Ishikawa (cell line): ENCODE measurements around the gene POC1B.

ENCODE experiments used
- CEBPB ChIP-seq: IDR thresholded peaks from 2 replicates; pipeline ENCODE4 v1.6.1; 2012
- CREB1 ChIP-seq: IDR thresholded peaks from 2 replicates; pipeline ENCODE4 v1.6.1; 2012; ENCODE audit warnings: low read depth
- EGR1 ChIP-seq: IDR thresholded peaks from 2 replicates; pipeline ENCODE4 v1.6.1; 2012
- EP300 ChIP-seq: IDR thresholded peaks from 2 replicates; pipeline ENCODE4 v1.6.1; 2012; ENCODE audit warnings: borderline replicate concordance
- FOXM1 ChIP-seq: IDR thresholded peaks from 2 replicates; pipeline ENCODE4 v1.6.1; 2012; ENCODE audit warnings: low read depth, borderline replicate concordance
- NFIC ChIP-seq: IDR thresholded peaks from 2 replicates; pipeline ENCODE4 v1.6.1; 2012
- RAD21 ChIP-seq: IDR thresholded peaks from 2 replicates; pipeline ENCODE4 v1.6.1; 2012; ENCODE audit warnings: low read depth
- TAF1 ChIP-seq: IDR thresholded peaks from 2 replicates; pipeline ENCODE4 v1.6.1; 2012; ENCODE audit warnings: low read depth, mild to moderate bottlenecking
- TCF12 ChIP-seq: IDR thresholded peaks from 2 replicates; pipeline ENCODE4 v1.6.1; 2012; ENCODE audit warnings: low read depth
- TEAD4 ChIP-seq: IDR thresholded peaks from 2 replicates; pipeline ENCODE4 v1.6.1; 2012
- USF1 ChIP-seq: IDR thresholded peaks from 2 replicates; pipeline ENCODE4 v1.6.1; 2012
- YY1 ChIP-seq: IDR thresholded peaks from 2 replicates; pipeline ENCODE4 v1.6.1; 2012; ENCODE audit warnings: low read depth
- ZBTB7A ChIP-seq: IDR thresholded peaks from 2 replicates; pipeline ENCODE4 v1.6.1; 2012; ENCODE audit warnings: low read depth
- TF ChIP-seq, protein P1 (sequence below): IDR thresholded peaks from 2 replicates; pipeline ENCODE4 v1.6.1; 2012
- TF ChIP-seq, protein P2 (sequence below): IDR thresholded peaks from 2 replicates; pipeline ENCODE4 v1.6.1; 2012; ENCODE audit warnings: low read depth, mild to moderate bottlenecking

Gene POC1B

GRCh38 chr12:89386138-89386537 is 139.7 kb downstream of the POC1B start:
- TF ChIP-seq, protein P1, sequence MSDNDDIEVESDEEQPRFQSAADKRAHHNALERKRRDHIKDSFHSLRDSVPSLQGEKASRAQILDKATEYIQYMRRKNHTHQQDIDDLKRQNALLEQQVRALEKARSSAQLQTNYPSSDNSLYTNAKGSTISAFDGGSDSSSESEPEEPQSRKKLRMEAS = no peak
- TF ChIP-seq, protein P2, sequence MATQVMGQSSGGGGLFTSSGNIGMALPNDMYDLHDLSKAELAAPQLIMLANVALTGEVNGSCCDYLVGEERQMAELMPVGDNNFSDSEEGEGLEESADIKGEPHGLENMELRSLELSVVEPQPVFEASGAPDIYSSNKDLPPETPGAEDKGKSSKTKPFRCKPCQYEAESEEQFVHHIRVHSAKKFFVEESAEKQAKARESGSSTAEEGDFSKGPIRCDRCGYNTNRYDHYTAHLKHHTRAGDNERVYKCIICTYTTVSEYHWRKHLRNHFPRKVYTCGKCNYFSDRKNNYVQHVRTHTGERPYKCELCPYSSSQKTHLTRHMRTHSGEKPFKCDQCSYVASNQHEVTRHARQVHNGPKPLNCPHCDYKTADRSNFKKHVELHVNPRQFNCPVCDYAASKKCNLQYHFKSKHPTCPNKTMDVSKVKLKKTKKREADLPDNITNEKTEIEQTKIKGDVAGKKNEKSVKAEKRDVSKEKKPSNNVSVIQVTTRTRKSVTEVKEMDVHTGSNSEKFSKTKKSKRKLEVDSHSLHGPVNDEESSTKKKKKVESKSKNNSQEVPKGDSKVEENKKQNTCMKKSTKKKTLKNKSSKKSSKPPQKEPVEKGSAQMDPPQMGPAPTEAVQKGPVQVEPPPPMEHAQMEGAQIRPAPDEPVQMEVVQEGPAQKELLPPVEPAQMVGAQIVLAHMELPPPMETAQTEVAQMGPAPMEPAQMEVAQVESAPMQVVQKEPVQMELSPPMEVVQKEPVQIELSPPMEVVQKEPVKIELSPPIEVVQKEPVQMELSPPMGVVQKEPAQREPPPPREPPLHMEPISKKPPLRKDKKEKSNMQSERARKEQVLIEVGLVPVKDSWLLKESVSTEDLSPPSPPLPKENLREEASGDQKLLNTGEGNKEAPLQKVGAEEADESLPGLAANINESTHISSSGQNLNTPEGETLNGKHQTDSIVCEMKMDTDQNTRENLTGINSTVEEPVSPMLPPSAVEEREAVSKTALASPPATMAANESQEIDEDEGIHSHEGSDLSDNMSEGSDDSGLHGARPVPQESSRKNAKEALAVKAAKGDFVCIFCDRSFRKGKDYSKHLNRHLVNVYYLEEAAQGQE = no peak
- no peak for TF ChIP-seq EGR1
- TF ChIP-seq FOXM1 = no peak
- TF ChIP-seq ZBTB7A = no peak
- TF ChIP-seq CREB1 = no peak
- TF ChIP-seq TEAD4 = no peak
- TF ChIP-seq RAD21 = no peak
- no peak for TF ChIP-seq CEBPB
- no peak for TF ChIP-seq TCF12
- no peak for TF ChIP-seq USF1
- no peak for TF ChIP-seq NFIC
- no peak for TF ChIP-seq TAF1
- no peak for TF ChIP-seq YY1
- no peak for TF ChIP-seq EP300

GRCh38 chr12:89384807-89385206 is 141.0 kb downstream of the POC1B start:
- TF ChIP-seq FOXM1 (no peak), CREB1 (no peak), TEAD4 (no peak), EP300 (no peak), ZBTB7A (no peak), NFIC (no peak), USF1 (no peak), TCF12 (no peak), CEBPB (no peak), EGR1 (no peak), YY1 (no peak), RAD21 (no peak)
- TF ChIP-seq, protein P2 = no peak

GRCh38 chr12:89384050-89384758 is 141.6 kb downstream of the POC1B start:
- peak; percentile 21; the same call in 1 of the 2 replicates for TF ChIP-seq RAD21
- peak; percentile 70 for TF ChIP-seq TEAD4
- TF ChIP-seq CREB1 = no peak
- peak; percentile 22; the same call in 1 of the 2 replicates for TF ChIP-seq FOXM1
- TF ChIP-seq NFIC = peak; percentile 45; the same call in 1 of the 2 replicates
- TF ChIP-seq CEBPB = peak; percentile 99
- TF ChIP-seq EP300 = peak; percentile 30; the same call in 1 of the 2 replicates
- TF ChIP-seq ZBTB7A = no peak
- 0 out of 2 replicates have a peak, but pooled peaks have one; percentile 52 for TF ChIP-seq TCF12

DNA sequence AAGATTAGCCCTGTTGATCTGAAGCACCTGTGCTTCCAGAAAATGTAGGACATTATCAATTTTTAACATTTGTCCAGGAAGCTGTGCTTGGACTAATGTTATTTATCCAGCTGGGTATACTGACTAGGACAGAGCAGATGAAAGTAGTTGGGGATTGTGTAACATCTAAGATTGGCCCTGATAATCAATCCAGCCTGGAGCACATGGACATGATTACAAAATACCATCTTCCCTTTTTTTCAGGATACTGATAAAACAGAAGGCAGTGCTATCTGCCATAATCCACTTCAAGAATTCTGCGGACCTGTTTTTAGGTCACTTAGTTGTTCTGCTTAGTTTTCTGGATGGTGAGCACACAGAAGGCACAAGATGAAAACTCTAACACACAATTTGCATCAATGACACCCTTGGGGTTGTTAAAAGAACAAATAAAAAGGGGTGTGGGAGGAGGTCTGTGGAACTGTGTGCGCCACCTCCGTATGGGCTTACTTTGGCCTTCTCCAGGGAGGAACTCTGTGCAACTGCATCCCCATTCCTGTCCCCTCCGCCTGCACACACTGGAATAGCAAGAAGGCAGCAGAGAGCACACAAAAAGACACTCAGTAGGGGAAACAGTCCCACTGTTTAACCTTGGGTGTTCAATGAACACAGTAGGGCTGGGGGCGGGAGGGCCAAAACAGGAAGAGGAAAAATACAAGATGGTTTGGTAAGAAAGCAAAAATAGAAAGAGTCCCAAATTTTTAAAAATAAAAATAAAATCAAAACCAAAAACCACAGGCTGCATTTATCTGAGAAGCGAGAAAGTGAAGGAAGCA is 142.4 kb downstream of the POC1B start:
- no peak for TF ChIP-seq YY1
- no peak for TF ChIP-seq TEAD4
- TF ChIP-seq EGR1 = no peak
- no peak for TF ChIP-seq USF1
- no peak for TF ChIP-seq FOXM1

GRCh38 chr12:89382328-89382727 is 143.5 kb downstream of the POC1B start:
- TF ChIP-seq, protein P2 = no peak
- TF ChIP-seq YY1 (no peak), EGR1 (no peak), USF1 (no peak), ZBTB7A (no peak), NFIC (no peak), RAD21 (no peak), FOXM1 (no peak), EP300 (no peak), CREB1 (no peak), TEAD4 (no peak), TAF1 (no peak), TCF12 (no peak), CEBPB (no peak)
- TF ChIP-seq, protein P1 = no peak
